GM19240 (cell line): ENCODE data around the gene AXIN1.
"Not testable (repeated sequence)": the region's sequence is repeated elsewhere in the genome, so short reads cannot be mapped to it uniquely, and the experiment has no call there.

ENCODE experiments used
- DNase-seq: peaks from one replicate; pipeline ENCODE4 v3.0.0; 2011; ENCODE audit warnings: low spot score; ENCODE audit not compliant: insufficient read length

Gene AXIN1

GRCh38 chr16:334164-334832 lies 18.2 kb downstream of the AXIN1 start:
- not testable (repeated sequence) for DNase-seq

GRCh38 chr16:333406-334094 lies 19.0 kb downstream of the AXIN1 start:
- no peak for DNase-seq

GRCh38 chr16:331181-331814 lies 21.2 kb downstream of the AXIN1 start:
- not testable (repeated sequence) for DNase-seq

GRCh38 chr16:330741-331140 lies 21.8 kb downstream of the AXIN1 start:
- DNase-seq: no peak

- no peak for DNase-seq
Measured at GRCh38 chr16:325375-326145, 27.0 kb downstream of the AXIN1 start.

GRCh38 chr16:324451-325334 lies 27.8 kb downstream of the AXIN1 start:
- peak; percentile 62 for DNase-seq

GRCh38 chr16:324201-324450 lies 28.4 kb downstream of the AXIN1 start:
- no peak for DNase-seq

GRCh38 chr16:322476-323143 lies 29.9 kb downstream of the AXIN1 start:
- DNase-seq: no peak

- no peak for DNase-seq
Measured at GRCh38 chr16:321532-321931, 31.0 kb downstream of the AXIN1 start.

GRCh38 chr16:320206-320605 lies 32.3 kb downstream of the AXIN1 start:
- no peak for DNase-seq

- DNase-seq: no peak
Measured at GRCh38 chr16:318628-319027, 33.9 kb downstream of the AXIN1 start.

- DNase-seq: no peak
Measured at GRCh38 chr16:317583-317982, 34.9 kb downstream of the AXIN1 start.

GRCh38 chr16:316741-317464 lies 35.6 kb downstream of the AXIN1 start:
- DNase-seq: no peak

GRCh38 chr16:314795-315299 lies 37.7 kb downstream of the AXIN1 start:
- DNase-seq: no peak

GRCh38 chr16:314351-314750 lies 38.2 kb downstream of the AXIN1 start:
- no peak for DNase-seq

- no peak for DNase-seq
Measured at GRCh38 chr16:311725-312124, 40.8 kb downstream of the AXIN1 start.

- no peak for DNase-seq
Measured at GRCh38 chr16:309476-309875, 43.0 kb downstream of the AXIN1 start.

- DNase-seq: no peak
Measured at GRCh38 chr16:307691-308312, 44.7 kb downstream of the AXIN1 start.

GRCh38 chr16:306911-307370 lies 45.6 kb downstream of the AXIN1 start:
- no peak for DNase-seq
